NT2/D1 (cell line): Measurements from ENCODE around the gene ADGRL3.
"Not testable (repeated sequence)": the region's sequence is repeated elsewhere in the genome, so short reads cannot be mapped to it uniquely, and the experiment has no call there.

Experiments
- DNase-seq: peaks from one replicate; pipeline ENCODE4 v3.0.0-alpha.2; 2011; ENCODE audit warnings: low read depth, low spot score
- H3K27me3 ChIP-seq: 2 replicates; pipeline ENCODE4 v1.6.0; 2011; ENCODE audit warnings: mild to moderate bottlenecking; ENCODE audit not compliant: insufficient read length, insufficient read depth
- H3K36me3 ChIP-seq: 2 replicates; pipeline ENCODE4 v1.6.1; 2011; ENCODE audit warnings: mild to moderate bottlenecking, low read length, mixed read lengths; ENCODE audit not compliant: insufficient read depth, insufficient read length
- H3K4me1 ChIP-seq: 2 replicates; pipeline ENCODE4 v1.5.1; 2011; ENCODE audit not compliant: insufficient read depth, insufficient read length
- H3K4me3 ChIP-seq: 2 replicates; pipeline ENCODE4 v1.5.1; 2011; ENCODE audit warnings: low read depth; ENCODE audit not compliant: insufficient read length
- H3K9ac ChIP-seq: 2 replicates; pipeline ENCODE4 v1.6.0; 2011; ENCODE audit warnings: low read depth; ENCODE audit not compliant: insufficient read length
- H3K9me3 ChIP-seq: 2 replicates; pipeline ENCODE4 v1.5.1; 2011; ENCODE audit warnings: mild to moderate bottlenecking, low read length; ENCODE audit not compliant: insufficient read depth
- SUZ12 ChIP-seq: IDR thresholded peaks from 2 replicates; pipeline ENCODE4 v1.6.1; 2011; ENCODE audit not compliant: insufficient read length, insufficient read depth; ENCODE audit errors: extremely low read depth
- YY1 ChIP-seq: IDR thresholded peaks from 2 replicates; pipeline ENCODE4 v1.6.1; 2011; ENCODE audit not compliant: insufficient read length, insufficient read depth
- ZNF274 ChIP-seq: IDR thresholded peaks from 2 replicates; pipeline ENCODE4 v1.6.1; 2011; ENCODE audit warnings: mild to moderate bottlenecking, low read depth, low read length

The ADGRL3 gene

GRCh38 chr4:61741327-61742096, 541.4 kb downstream of the ADGRL3 start:
- TF ChIP-seq SUZ12, result no peak
- no peak for TF ChIP-seq ZNF274
- no peak for TF ChIP-seq YY1
- H3K9ac ChIP-seq, result no peak overlapping the region
- H3K4me3 ChIP-seq, result no peak overlapping the region
- DNase-seq, result no peak
- H3K36me3 ChIP-seq, result no peaks in the 10 kb centered on the region
- peaks cover 14% of the 10 kb centered on the region; the same call in 1 of the 2 replicates for H3K9me3 ChIP-seq
- no peaks in the 10 kb centered on the region for H3K4me1 ChIP-seq
- H3K27me3 ChIP-seq, result no peaks in the 10 kb centered on the region

GRCh38 chr4:61750810-61751209, 550.7 kb downstream of the ADGRL3 start:
- no peak for DNase-seq

GRCh38 chr4:61752617-61753016, 552.5 kb downstream of the ADGRL3 start:
- DNase-seq, result no peak
- no peaks in the 10 kb centered on the region for H3K27me3 ChIP-seq

More at GRCh38 chr4:61750810-61751209, 550.7 kb downstream of the ADGRL3 start:
- no peak overlapping the region for H3K4me3 ChIP-seq
- H3K4me1 ChIP-seq, result no peaks in the 10 kb centered on the region
- no peaks in the 10 kb centered on the region for H3K36me3 ChIP-seq
- no peaks in the 10 kb centered on the region for H3K27me3 ChIP-seq
- TF ChIP-seq SUZ12, result no peak
- TF ChIP-seq YY1, result no peak
- no peak for TF ChIP-seq ZNF274
- no peaks in the 10 kb centered on the region for H3K9me3 ChIP-seq
- no peak overlapping the region for H3K9ac ChIP-seq

GRCh38 chr4:61753739-61754138, 553.6 kb downstream of the ADGRL3 start:
- Histone ChIP-seq H3K36me3 (no peaks in the 10 kb centered on the region), H3K4me3 (no peak overlapping the region), H3K4me1 (no peaks in the 10 kb centered on the region), H3K27me3 (no peaks in the 10 kb centered on the region), H3K9ac (no peak overlapping the region), H3K9me3 (no peaks in the 10 kb centered on the region)
- no peak for DNase-seq
- TF ChIP-seq SUZ12, result no peak
- no peak for TF ChIP-seq ZNF274
- no peak for TF ChIP-seq YY1

More at GRCh38 chr4:61752617-61753016, 552.5 kb downstream of the ADGRL3 start:
- no peaks in the 10 kb centered on the region for H3K4me1 ChIP-seq
- H3K36me3 ChIP-seq, result no peaks in the 10 kb centered on the region
- TF ChIP-seq ZNF274 (no peak), SUZ12 (no peak), YY1 (no peak)
- no peaks in the 10 kb centered on the region for H3K9me3 ChIP-seq
- no peak overlapping the region for H3K4me3 ChIP-seq
- H3K9ac ChIP-seq, result no peak overlapping the region

- not testable (repeated sequence) for DNase-seq, H3K36me3 ChIP-seq, H3K9ac ChIP-seq, H3K4me1 ChIP-seq, H3K4me3 ChIP-seq, H3K27me3 ChIP-seq
- H3K9me3 ChIP-seq, result peaks cover 14% of the 10 kb centered on the region; the same call in 1 of the 2 replicates
Measured at GRCh38 chr4:61756937-61757336, 556.8 kb downstream of the ADGRL3 start.

GRCh38 chr4:61757983-61758382, 557.9 kb downstream of the ADGRL3 start:
- H3K9me3 ChIP-seq, result peaks cover 14% of the 10 kb centered on the region; the same call in 1 of the 2 replicates
- H3K4me3 ChIP-seq, H3K36me3 ChIP-seq, H3K4me1 ChIP-seq, H3K9ac ChIP-seq, DNase-seq, H3K27me3 ChIP-seq: not testable (repeated sequence)

- not testable (repeated sequence) for H3K4me1 ChIP-seq, DNase-seq, H3K27me3 ChIP-seq, H3K36me3 ChIP-seq, H3K4me3 ChIP-seq, H3K9ac ChIP-seq
- peaks cover 14% of the 10 kb centered on the region; the same call in 1 of the 2 replicates for H3K9me3 ChIP-seq
Measured at GRCh38 chr4:61758596-61758995, 558.5 kb downstream of the ADGRL3 start.

- H3K27me3 ChIP-seq, H3K4me3 ChIP-seq, H3K4me1 ChIP-seq, H3K36me3 ChIP-seq, DNase-seq, H3K9ac ChIP-seq: not testable (repeated sequence)
- H3K9me3 ChIP-seq, result peaks cover 14% of the 10 kb centered on the region; the same call in 1 of the 2 replicates
Measured at GRCh38 chr4:61759245-61759644, 559.1 kb downstream of the ADGRL3 start.

- H3K4me3 ChIP-seq, H3K27me3 ChIP-seq, DNase-seq, H3K9ac ChIP-seq, H3K4me1 ChIP-seq, H3K36me3 ChIP-seq: not testable (repeated sequence)
- H3K9me3 ChIP-seq, result peaks cover 14% of the 10 kb centered on the region; the same call in 1 of the 2 replicates
Measured at GRCh38 chr4:61759885-61760284, 559.8 kb downstream of the ADGRL3 start.
